GM13976 (cell line): ENCODE data around the gene AEN.

ENCODE experiments used
- DNase-seq: peaks from one replicate; pipeline ENCODE4 v3.0.0; 2012; ENCODE audit warnings: low spot score
- CTCF ChIP-seq: IDR thresholded peaks from 2 replicates; pipeline ENCODE4 v1.5.1; 2012; ENCODE audit warnings: borderline replicate concordance, mild to moderate bottlenecking; ENCODE audit not compliant: insufficient read depth; ENCODE audit errors: extremely low read depth, missing control alignments, control extremely low read depth
- in situ Hi-C: fragments of 300-500 bp; cut with MboI; formaldehyde crosslinking; loops from one replicate; pipeline ENCODE4 v1.12.0; 2022; ENCODE audit warnings: low sequenced_read_pairs, mixed read lengths, inconsistent platforms; ENCODE audit not compliant: unreplicated experiment

AEN gene

GRCh38 chr15:88624971-88625490 lies 3.9 kb downstream of the AEN start:
- no peak for DNase-seq
- no peak for TF ChIP-seq CTCF
- in situ Hi-C loops = loop anchor here (10.0 kb wide), 1 partner anchor 150 kb away; no protein-coding TSS in a partner anchor

DNA sequence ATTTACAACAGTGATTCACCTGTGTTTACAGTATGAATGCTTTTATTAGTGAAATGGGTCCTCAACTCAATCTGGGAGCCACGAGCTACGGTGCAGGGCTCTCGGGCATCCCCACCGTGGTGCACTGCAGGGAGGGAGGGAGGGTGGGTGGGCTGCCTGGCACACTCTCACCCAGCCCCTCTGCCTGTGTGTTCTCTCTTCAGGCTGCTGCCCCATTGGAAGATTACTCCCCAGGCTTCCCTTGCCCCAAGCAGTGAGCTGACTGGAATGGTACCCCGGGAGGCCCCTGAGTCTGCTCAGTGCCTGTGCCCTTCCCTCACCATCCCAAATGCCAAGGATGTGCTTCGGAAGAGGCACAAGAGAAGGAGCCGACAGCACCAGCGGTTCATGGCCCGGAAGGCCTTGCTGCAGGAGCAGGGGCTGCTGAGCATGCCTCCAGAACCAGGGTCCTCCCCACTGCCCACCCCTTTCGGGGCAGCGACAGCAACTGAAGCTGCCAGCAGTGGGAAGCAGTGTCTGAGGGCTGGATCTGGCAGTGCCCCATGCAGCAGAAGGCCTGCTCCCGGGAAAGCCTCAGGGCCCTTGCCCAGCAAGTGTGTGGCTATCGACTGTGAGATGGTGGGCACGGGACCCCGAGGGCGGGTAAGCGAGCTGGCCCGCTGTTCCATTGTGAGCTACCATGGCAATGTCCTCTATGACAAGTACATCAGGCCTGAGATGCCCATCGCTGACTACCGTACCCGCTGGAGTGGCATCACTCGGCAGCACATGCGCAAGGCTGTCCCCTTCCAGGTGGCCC lies 5.0 kb downstream of the AEN start:
- no peak for DNase-seq
- no peak for TF ChIP-seq CTCF
- in situ Hi-C loops = loop anchor here (10.0 kb wide), 1 partner anchor 151 kb away; no protein-coding TSS in a partner anchor

- TF ChIP-seq CTCF = no peak
- in situ Hi-C loops = loop anchor here (10.0 kb wide), 1 partner anchor 153 kb away; no protein-coding TSS in a partner anchor
- no peak for DNase-seq
Measured at GRCh38 chr15:88627463-88627862, 6.3 kb downstream of the AEN start.

DNA sequence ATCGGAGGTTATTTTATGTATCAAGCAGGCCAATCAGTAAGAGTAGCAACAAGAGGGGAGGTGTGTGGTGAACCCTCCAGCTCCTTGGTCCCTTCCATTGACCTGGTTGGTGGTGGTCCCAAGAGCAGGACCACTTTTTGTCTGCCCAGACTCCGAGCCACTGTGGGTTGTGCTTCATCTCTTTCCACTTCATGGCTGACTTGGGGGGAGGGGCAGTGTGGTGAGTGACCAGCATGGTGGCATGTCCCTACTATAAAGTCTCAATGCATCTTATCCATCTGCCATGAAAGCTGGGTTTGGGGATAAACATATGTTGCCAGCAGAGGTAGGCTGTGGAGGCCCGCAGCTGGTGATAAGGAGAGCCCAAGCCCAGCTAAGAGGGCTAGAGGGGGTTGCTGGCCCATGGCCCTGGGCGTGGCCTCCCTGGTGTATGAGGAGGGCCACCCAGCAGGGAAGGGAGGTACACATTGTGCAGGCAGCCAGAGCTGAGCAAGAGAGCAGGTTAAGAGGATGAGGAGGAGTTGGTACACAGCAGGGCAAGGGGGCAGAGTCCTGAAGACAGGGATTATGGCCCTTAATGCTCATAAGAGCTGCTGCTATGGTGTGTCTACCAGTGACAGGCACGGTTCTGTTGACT lies 7.0 kb downstream of the AEN start:
- in situ Hi-C loops = loop anchor here (10.0 kb wide), 1 partner anchor 153 kb away; no protein-coding TSS in a partner anchor
- no peak for TF ChIP-seq CTCF
- no peak for DNase-seq

- in situ Hi-C loops = loop anchor here (10.0 kb wide), 1 partner anchor 154 kb away; no protein-coding TSS in a partner anchor
- no peak for TF ChIP-seq CTCF
- no peak for DNase-seq
Measured at GRCh38 chr15:88629071-88629470, 7.9 kb downstream of the AEN start.

GRCh38 chr15:88630141-88630721 lies 9.1 kb downstream of the AEN start:
- no peak for TF ChIP-seq CTCF
- in situ Hi-C loops = no loop called here
- no peak for DNase-seq
